ENCODE measurements around the gene ROCK2. TPM values are rescaled to one million over a fixed set of nuclear protein-coding genes. Genes with fewer than 3 reads are reported as not detected.

ROCK2 gene
- total and polyA plus RNA-seq, 4 donors = 5.3 to 31.0 (median 12.2) TPM

DNA sequence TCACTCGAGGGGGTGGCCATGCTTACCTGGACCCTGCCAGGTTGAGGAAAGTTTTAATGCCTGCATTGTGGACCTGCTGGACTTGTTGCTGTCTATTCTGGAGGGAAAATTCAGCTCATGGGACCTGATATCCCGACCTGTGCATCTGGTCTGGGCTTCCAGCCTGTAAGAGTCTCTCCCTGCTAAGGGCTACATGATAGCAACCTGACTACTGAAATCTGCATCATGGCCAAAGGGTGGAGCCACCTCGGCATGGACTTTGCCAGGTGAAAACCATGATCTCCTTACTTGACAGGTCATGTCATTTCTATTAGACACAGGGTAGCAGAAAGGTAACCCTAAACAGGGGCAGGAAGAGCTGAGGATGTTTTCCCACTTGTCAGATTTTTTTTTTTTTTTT is 202.1 kb downstream of the ROCK2 start:
- no peak overlapping the region for H3K4me3 ChIP-seq (ENCODE audit: low read depth in 1 of 3, low read length in 3 of 3)
- no peak for TF ChIP-seq HNF4G (IDR thresholded peaks at IDR 0.05)
- TF ChIP-seq GABPA (IDR thresholded peaks at IDR 0.05 in 1 of 2, conservative IDR thresholded peaks at IDR 0.05 in 1 of 2) = no peak
- TF ChIP-seq, protein P1, sequence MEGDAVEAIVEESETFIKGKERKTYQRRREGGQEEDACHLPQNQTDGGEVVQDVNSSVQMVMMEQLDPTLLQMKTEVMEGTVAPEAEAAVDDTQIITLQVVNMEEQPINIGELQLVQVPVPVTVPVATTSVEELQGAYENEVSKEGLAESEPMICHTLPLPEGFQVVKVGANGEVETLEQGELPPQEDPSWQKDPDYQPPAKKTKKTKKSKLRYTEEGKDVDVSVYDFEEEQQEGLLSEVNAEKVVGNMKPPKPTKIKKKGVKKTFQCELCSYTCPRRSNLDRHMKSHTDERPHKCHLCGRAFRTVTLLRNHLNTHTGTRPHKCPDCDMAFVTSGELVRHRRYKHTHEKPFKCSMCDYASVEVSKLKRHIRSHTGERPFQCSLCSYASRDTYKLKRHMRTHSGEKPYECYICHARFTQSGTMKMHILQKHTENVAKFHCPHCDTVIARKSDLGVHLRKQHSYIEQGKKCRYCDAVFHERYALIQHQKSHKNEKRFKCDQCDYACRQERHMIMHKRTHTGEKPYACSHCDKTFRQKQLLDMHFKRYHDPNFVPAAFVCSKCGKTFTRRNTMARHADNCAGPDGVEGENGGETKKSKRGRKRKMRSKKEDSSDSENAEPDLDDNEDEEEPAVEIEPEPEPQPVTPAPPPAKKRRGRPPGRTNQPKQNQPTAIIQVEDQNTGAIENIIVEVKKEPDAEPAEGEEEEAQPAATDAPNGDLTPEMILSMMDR (IDR thresholded peaks at IDR 0.05; ENCODE audit: low read depth, low read length, missing input control) = no peak
- no peak for TF ChIP-seq SP1 (IDR thresholded peaks at IDR 0.05)
- TF ChIP-seq EGR1 (IDR thresholded peaks at IDR 0.05; ENCODE audit: low read depth in 2 of 2) = no peak
- TF ChIP-seq, protein P2, sequence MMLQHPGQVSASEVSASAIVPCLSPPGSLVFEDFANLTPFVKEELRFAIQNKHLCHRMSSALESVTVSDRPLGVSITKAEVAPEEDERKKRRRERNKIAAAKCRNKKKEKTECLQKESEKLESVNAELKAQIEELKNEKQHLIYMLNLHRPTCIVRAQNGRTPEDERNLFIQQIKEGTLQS (IDR thresholded peaks at IDR 0.05) = no peak
- TF ChIP-seq RAD21 (IDR thresholded peaks at IDR 0.05) = no peak
- H3K27ac ChIP-seq (ENCODE audit: low read depth in 1 of 2, low read length in 2 of 2) = no peak overlapping the region
- H3K36me3 ChIP-seq (ENCODE audit: control insufficient read depth in 4 of 4, insufficient read depth in 3 of 4, low read depth in 1 of 4, low read length in 3 of 4) = no peaks in the 10 kb centered on the region
- no peaks in the 10 kb centered on the region for H3K27me3 ChIP-seq (ENCODE audit: control insufficient read depth in 4 of 4, insufficient read depth in 4 of 4, low read length in 3 of 4)
- 67% methylated on average over 3 of the region's 3 CpGs for WGBS
- no peak overlapping the region for H3K9ac ChIP-seq (ENCODE audit: low read depth in 1 of 2, low read length in 2 of 2)
- H3K4me1 ChIP-seq (ENCODE audit: control insufficient read depth in 4 of 4, insufficient read depth in 4 of 4, low read length in 3 of 4) = no peaks in the 10 kb centered on the region
- no peak for DNase-seq (ENCODE audit: low spot score)
- no peaks in the 10 kb centered on the region for H3K9me3 ChIP-seq (ENCODE audit: control insufficient read depth in 4 of 4, low read length in 3 of 4)

DNA sequence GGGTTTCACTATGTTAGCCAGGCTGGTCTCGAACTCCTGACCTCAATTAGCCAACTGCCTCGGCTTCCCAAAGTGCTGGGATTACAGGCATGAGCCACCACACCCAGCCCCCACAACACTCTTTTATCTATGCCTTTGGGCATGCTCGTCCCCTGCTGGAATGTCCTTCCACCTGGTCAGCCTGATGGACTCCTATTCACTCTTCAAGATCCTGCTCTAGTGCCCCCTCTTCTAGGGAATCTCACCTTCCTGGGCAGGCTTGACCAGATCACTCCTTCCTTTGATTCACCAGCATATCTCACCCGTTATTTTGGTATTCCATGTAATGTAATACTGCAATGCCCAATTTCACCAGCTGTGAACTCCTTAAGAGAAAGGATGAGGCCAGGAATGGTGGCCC is 203.1 kb downstream of the ROCK2 start:
- H3K9ac ChIP-seq (ENCODE audit: low read depth in 1 of 2, low read length in 2 of 2) = no peak overlapping the region
- no peak overlapping the region for H3K27ac ChIP-seq (ENCODE audit: low read depth in 1 of 2, low read length in 2 of 2)
- H3K9me3 ChIP-seq (ENCODE audit: control insufficient read depth in 4 of 4, low read length in 3 of 4) = no peaks in the 10 kb centered on the region
- no peak for DNase-seq (ENCODE audit: low spot score)
- 75% methylated on average over 4 of the region's 4 CpGs for WGBS
- no peaks in the 10 kb centered on the region for H3K4me1 ChIP-seq (ENCODE audit: control insufficient read depth in 4 of 4, insufficient read depth in 4 of 4, low read length in 3 of 4)
- TF ChIP-seq, protein P2 (IDR thresholded peaks at IDR 0.05) = no peak
- TF ChIP-seq, protein P1 (IDR thresholded peaks at IDR 0.05; ENCODE audit: low read depth, low read length, missing input control) = no peak
- no peak for TF ChIP-seq HNF4G (IDR thresholded peaks at IDR 0.05)
- no peak for TF ChIP-seq NR2F2 (IDR thresholded peaks at IDR 0.05)
- no peak for TF ChIP-seq SP1 (IDR thresholded peaks at IDR 0.05)
- TF ChIP-seq RXRA (IDR thresholded peaks at IDR 0.05) = no peak
- TF ChIP-seq, protein P3, sequence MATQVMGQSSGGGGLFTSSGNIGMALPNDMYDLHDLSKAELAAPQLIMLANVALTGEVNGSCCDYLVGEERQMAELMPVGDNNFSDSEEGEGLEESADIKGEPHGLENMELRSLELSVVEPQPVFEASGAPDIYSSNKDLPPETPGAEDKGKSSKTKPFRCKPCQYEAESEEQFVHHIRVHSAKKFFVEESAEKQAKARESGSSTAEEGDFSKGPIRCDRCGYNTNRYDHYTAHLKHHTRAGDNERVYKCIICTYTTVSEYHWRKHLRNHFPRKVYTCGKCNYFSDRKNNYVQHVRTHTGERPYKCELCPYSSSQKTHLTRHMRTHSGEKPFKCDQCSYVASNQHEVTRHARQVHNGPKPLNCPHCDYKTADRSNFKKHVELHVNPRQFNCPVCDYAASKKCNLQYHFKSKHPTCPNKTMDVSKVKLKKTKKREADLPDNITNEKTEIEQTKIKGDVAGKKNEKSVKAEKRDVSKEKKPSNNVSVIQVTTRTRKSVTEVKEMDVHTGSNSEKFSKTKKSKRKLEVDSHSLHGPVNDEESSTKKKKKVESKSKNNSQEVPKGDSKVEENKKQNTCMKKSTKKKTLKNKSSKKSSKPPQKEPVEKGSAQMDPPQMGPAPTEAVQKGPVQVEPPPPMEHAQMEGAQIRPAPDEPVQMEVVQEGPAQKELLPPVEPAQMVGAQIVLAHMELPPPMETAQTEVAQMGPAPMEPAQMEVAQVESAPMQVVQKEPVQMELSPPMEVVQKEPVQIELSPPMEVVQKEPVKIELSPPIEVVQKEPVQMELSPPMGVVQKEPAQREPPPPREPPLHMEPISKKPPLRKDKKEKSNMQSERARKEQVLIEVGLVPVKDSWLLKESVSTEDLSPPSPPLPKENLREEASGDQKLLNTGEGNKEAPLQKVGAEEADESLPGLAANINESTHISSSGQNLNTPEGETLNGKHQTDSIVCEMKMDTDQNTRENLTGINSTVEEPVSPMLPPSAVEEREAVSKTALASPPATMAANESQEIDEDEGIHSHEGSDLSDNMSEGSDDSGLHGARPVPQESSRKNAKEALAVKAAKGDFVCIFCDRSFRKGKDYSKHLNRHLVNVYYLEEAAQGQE (IDR thresholded peaks at IDR 0.05) = no peak
- TF ChIP-seq, protein P4, sequence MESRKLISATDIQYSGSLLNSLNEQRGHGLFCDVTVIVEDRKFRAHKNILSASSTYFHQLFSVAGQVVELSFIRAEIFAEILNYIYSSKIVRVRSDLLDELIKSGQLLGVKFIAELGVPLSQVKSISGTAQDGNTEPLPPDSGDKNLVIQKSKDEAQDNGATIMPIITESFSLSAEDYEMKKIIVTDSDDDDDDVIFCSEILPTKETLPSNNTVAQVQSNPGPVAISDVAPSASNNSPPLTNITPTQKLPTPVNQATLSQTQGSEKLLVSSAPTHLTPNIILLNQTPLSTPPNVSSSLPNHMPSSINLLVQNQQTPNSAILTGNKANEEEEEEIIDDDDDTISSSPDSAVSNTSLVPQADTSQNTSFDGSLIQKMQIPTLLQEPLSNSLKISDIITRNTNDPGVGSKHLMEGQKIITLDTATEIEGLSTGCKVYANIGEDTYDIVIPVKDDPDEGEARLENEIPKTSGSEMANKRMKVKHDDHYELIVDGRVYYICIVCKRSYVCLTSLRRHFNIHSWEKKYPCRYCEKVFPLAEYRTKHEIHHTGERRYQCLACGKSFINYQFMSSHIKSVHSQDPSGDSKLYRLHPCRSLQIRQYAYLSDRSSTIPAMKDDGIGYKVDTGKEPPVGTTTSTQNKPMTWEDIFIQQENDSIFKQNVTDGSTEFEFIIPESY (IDR thresholded peaks at IDR 0.05) = no peak
- TF ChIP-seq RAD21 (IDR thresholded peaks at IDR 0.05) = no peak
- no peak for TF ChIP-seq FOXA2 (IDR thresholded peaks at IDR 0.05)
- TF ChIP-seq, protein P5, sequence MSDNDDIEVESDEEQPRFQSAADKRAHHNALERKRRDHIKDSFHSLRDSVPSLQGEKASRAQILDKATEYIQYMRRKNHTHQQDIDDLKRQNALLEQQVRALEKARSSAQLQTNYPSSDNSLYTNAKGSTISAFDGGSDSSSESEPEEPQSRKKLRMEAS (IDR thresholded peaks at IDR 0.05) = no peak
- H3K27me3 ChIP-seq (ENCODE audit: control insufficient read depth in 4 of 4, insufficient read depth in 4 of 4, low read length in 3 of 4) = no peaks in the 10 kb centered on the region
- H3K4me3 ChIP-seq (ENCODE audit: low read depth in 1 of 3, low read length in 3 of 3) = no peak overlapping the region
- H3K36me3 ChIP-seq (ENCODE audit: control insufficient read depth in 4 of 4, insufficient read depth in 3 of 4, low read depth in 1 of 4, low read length in 3 of 4) = no peaks in the 10 kb centered on the region
